GM18498 (cell line): Measurements from ENCODE around the gene TLE7.

Source experiments
- ATAC-seq: cut with Tn5 transposase; IDR thresholded peaks from one replicate; pipeline ENCODE4 v1.9.1; 2021; ENCODE audit warnings: mild to moderate bottlenecking, moderate library complexity; ENCODE audit not compliant: unreplicated experiment

Gene TLE7

DNA sequence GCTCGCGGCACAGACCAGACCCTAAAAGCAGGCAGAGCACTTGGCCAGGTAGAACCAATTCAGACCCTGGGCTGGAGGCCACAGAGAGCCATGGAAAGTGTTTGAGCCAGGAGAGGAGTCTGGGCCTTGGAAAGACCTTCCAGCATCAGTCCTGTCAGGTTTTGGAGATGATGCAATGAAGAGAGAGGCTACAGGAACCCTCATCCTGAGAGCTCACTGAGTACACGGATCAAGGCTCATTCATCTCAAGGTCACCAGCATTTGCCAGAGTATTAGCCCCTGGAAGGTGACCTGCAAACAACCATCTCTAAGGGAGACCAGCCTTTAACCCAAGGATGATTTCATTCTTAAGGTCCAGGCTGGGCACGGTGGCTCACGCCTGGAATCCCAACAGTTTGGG, 27.8 kb downstream of the TLE7 start:
- no peak for ATAC-seq

DNA sequence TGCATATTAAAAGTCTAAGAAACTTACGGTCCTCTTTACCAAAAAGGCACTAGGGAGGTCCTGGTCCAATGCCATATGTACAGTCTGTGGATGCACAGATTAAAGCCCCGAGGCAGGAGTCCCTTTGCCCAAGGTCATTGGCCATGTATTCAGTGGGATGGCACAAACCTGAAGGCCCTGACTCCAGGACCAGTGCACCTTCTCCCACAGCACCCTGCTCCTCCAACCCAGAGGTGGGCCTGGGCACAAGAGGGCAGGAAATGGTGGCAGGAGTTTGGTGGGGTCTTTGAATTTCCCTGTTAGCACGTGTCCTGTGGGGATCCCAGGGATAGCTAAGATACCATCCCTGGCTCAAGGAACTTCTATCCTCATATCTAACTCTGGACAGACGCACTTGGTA, 28.5 kb downstream of the TLE7 start:
- ATAC-seq: no peak

- no peak for ATAC-seq
Observed at GRCh38 chr16:71412270-71413160, 29.3 kb downstream of the TLE7 start.

GRCh38 chr16:71410146-71410545, 31.7 kb downstream of the TLE7 start:
- no peak for ATAC-seq

- no peak for ATAC-seq
Observed at GRCh38 chr16:71409011-71409775, 32.7 kb downstream of the TLE7 start.

GRCh38 chr16:71408536-71408935, 33.3 kb downstream of the TLE7 start:
- ATAC-seq: no peak

- no peak for ATAC-seq
Observed at GRCh38 chr16:71407731-71408130, 34.1 kb downstream of the TLE7 start.

DNA sequence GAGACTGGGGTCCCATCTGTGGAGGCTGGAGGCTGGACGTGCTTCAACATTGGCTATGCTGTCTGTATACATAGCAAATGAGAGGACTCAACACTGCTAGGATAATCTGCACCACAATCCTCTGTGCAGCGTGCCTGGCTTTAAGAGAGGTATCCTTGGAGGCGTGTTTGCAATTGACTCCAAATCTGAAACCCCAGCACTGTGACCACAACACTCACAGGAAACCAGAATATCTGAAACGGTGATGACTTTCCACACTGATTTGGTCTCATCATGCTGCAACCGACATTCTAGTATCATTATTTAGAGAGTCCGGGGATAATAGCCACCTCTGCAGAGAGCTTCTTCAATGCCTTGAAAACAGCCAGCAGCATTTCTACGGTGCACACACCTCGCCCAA, 35.1 kb downstream of the TLE7 start:
- no peak for ATAC-seq

DNA sequence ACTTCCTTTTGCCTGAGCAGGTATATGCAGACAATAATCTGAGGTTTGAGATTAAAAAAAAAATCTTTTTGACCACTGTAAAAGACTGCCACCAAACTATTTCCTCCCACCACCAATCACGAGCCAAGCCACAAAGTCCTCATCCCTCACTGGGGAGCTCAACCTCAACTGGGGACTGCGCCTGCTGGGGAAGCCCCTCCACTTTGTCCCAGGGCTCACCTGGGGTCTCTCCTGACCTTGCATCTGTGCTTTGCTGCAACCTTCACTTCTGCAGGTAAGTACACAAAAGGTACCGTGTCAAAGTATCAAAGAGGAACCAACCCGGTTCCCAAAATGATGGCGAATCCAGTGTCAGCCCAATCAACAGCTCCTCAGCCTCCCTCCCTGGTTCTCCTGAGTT, 35.5 kb downstream of the TLE7 start:
- no peak for ATAC-seq

DNA sequence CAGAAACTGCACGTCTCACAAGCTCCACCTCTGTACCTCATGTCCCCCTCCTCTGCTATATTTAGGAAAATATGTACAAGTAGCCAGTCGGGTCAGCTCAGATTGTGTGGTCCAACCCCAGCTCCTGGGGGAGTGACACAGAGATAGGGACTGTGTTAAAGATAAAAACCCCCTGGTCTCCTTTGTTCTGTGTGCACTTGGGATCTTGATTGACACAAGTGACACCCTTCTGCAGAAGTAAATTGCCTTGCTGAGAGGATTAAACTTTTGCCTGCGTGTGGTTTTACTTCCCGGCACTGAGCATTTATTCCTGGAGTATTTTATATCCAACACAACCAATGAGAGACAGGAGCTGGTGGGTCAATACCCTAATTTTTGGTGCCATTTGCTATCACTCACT, 37.5 kb downstream of the TLE7 start:
- no peak for ATAC-seq

GRCh38 chr16:71402674-71403073, 39.2 kb downstream of the TLE7 start:
- no peak for ATAC-seq

DNA sequence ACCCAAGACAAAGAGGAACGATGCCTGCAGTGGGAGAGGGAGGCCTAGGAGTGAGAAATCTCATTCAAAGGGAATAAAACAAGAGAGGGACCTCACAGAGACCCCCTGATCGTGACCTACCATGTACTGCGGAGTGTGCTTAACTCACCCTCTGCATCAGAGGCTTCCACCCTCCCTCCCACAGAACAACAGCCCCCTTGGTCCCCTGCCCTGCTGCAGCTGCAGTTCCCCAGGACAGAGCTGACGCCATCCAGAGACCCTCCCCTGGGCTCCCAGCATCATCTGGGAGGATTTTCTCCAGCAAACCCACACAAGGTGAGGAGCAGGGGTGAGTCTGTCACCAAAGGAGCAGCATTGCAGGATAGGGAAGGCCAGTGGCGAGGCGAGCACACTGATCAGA, 39.8 kb downstream of the TLE7 start:
- ATAC-seq: no peak

GRCh38 chr16:71399801-71400563, 41.9 kb downstream of the TLE7 start:
- ATAC-seq: no peak

GRCh38 chr16:71396594-71396993, 45.3 kb downstream of the TLE7 start:
- ATAC-seq: no peak

DNA sequence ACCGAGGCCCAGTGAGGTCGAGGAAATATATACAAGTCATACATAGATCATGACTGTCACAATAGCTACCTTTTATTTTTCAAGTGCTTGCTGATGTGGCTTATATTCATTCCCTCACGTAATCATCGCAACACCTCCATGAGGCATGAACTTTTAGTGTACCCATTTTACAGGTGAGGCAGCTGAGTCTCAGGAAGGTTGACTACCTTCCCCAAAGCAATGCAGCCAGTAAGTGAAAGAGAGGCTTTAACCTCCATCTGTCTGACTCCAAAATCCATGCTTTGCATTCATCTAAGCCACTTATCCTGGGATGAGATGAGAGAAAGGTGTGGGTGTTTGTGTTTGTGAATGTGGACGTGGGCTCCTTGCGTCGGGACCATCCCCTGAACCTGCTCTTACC, 52.5 kb downstream of the TLE7 start:
- ATAC-seq: no peak

DNA sequence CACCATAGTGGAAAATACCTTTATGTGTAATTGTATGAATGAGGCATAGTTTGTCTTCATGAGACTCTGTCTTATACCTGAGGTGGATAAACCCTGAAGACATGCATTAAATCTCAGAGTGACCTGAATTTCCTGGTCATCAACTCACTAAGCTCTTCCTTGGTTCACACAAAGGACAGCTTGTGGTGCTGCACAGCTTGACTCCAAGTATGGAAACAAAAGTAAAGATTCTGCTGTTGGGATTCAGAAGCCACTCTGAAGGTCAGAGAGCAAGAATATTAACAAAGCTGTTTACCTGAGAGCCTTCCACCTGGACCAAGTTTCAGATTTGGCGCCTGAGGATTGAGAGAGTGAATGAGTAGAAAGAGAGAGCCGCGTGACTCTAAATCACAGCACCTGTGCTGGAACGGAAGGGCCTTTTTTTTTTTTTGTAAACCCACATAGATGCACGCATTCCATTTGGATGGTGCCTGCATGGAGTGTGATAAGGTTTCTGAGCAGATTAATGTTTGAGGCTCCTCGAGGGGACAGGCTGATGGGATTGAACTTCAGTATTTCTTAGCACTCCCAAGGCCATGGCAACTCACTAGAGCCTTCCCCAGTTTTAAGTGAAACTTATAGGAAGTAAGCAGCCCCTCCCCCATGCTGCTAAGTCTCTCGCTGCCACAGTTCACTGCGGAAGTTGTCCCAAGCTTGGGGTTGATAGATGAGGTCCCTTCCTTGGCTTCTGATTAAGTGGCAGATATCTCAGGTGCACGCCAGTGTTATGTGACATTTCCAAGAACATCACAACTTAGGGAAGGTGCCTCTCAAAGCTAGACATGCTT, 54.6 kb downstream of the TLE7 start:
- no peak for ATAC-seq

GRCh38 chr16:71384073-71384724, 57.7 kb downstream of the TLE7 start:
- ATAC-seq: no peak

DNA sequence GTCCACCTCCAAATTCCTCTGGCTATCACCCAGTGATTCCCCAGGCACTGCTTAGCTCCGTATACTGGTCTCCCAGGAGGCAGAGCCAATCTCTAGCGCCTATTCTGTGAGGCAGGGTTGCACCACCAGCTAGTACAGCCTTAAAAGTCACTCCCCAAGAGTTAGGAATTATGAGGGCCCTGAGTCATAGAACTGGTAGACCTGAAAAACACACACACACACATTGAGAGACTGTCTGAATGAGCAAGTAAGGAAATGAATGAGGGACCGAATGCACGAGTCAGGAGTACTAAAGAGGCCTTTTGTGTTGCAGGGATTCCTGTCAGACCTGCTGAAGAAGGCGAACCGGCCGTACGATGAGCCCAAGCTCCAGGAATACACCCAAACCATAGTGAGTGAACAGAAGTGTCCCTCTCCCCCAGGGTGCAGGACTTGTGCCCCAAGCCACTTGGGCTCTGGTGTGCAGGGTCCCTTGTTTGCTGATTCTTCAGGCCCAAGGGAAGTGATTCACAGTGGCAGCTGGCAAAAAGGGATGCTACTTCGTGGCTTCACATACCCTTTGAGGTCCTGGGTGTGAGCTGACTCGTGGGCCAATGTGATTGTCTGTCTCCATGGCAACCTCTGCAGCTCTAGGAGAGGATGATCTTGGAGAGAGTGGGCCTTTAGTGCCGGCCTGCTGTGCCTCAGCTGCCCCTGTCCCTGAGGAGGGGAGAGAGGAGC, 58.6 kb downstream of the TLE7 start:
- ATAC-seq: no peak

- ATAC-seq: no peak
Observed at GRCh38 chr16:71380831-71381230, 61.0 kb downstream of the TLE7 start.
